NOMO-1 treated with DMSO at 0.1 percent for 48 hours (cell line): ENCODE data around the gene ERICH6B.

Experiments
- DNase-seq: peaks from one replicate; lab custom pipeline; 2025; ENCODE audit not compliant: unreplicated experiment; lab: John Stamatoyannopoulos, UW

ERICH6B gene

DNA sequence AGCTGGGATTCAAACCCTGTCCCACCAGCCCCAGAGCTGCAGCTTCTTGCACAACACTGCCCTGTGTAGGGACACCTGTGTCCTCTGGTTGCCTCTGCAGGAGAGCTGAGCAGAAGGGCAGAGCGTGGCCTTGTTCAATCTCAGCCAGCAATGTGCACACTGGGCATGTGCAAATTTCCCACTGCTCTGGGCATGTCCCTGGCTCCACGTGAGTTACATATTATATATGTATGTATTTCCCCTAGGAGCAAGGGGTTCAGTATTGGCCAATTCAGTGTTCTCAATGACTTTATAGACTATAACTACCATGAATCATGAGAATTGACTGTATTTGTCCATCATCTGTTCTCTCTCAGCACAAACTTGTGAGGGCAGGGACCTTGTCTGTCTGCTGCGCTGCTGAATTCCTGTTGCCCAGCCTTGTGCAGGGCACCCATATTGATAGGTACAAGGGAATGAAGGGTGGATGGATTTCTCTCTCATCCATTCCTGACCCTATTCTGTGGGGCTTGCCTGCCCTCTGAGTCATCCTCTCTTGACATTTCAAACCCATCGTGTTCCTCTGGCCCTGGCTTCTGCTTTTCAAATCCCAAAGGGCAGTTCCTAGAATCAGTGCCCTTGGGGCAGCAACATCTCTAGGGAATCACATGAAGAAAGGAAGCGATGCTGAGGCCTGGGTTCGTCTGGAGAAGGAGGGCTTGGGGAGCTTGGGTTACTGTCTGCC lies 69.7 kb downstream of the ERICH6B start:
- no peak for DNase-seq

GRCh38 chr13:45544520-45544919 lies 71.0 kb downstream of the ERICH6B start:
- no peak for DNase-seq

GRCh38 chr13:45542878-45543277 lies 72.7 kb downstream of the ERICH6B start:
- DNase-seq = no peak

DNA sequence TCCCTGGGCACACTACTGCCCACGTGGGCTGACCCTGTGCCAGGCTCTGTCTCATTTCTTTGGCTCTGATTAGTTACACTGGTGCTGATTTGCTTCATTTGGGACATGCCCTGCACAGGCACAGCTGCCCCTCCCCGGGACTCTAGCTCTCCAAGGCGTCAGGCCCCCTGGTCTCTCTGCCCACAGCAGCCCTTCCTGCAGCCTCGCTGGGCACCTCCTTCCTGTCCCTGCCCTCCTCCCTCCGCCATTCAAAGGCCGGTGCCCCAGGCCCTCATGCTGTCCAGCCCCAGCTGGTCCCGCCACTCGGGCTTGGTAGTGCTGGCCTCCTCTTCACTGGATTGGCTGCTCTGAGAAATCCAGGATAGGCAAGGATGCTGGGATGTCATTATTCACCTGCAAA lies 73.1 kb downstream of the ERICH6B start:
- DNase-seq = no peak

DNA sequence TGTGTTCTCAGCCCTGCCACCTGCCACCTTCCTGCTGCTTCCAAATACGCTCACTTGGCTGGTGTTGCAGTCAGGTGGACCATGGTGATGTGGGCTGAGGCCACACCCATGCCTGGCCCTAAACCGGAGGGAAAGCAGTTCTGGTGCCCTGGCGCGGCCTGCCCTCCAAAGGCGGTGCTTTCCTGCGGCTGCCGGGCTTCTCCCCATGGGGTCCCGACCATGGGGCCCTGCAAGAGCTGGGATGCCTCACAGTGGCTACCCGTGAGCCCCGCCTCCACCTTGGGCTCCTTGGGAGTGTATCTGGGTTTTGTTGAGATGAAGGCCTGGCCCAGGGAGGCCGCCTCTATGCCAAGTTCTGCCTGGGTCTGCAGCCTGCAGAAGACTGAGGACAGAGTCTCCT lies 73.7 kb downstream of the ERICH6B start:
- DNase-seq = no peak

- DNase-seq = no peak
Measured at GRCh38 chr13:45540864-45541263, 74.7 kb downstream of the ERICH6B start.

GRCh38 chr13:45540195-45540594 lies 75.3 kb downstream of the ERICH6B start:
- no peak for DNase-seq

DNA sequence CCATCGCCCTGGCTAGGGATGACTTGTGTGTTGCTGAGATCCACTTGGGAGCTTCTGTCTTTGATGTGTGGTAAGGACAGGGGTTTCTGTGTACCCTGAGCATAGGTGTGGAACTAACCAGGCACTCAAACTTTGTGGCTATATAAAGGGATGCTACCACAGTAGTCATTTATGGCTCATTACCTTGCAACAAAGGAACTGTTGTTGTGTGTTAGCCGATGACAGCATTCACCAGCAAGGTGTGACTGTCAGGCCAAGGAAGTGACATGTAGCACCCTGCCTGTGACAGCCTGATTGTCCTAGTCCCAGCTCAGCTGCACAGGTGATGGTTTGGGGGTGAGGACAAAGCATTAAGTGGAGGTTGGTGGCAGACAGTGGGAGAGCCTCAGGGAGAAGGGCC lies 77.2 kb downstream of the ERICH6B start:
- no peak for DNase-seq

GRCh38 chr13:45537516-45537915 lies 78.0 kb downstream of the ERICH6B start:
- DNase-seq = no peak

- no peak for DNase-seq
Measured at GRCh38 chr13:45536224-45536623, 79.3 kb downstream of the ERICH6B start.

DNA sequence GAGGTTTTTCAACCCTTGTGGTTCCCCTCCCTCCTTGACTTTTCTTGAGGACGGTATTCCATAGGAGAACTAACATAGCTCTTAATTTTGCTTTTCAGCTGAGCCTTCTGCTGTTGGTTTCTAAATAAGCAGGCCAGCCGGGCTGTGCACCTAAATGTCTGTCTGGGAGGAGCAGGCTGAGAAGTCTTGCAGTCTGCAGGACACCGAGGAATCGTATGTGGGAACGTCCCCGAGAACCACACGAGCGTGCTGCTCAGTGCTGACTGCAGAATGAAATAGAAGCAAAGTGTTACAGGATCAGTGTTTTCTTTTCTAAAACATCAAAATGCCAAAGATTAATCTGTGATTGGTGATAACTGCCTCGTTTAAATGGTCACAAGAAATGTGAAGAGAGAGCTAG lies 80.9 kb downstream of the ERICH6B start:
- DNase-seq = no peak

DNA sequence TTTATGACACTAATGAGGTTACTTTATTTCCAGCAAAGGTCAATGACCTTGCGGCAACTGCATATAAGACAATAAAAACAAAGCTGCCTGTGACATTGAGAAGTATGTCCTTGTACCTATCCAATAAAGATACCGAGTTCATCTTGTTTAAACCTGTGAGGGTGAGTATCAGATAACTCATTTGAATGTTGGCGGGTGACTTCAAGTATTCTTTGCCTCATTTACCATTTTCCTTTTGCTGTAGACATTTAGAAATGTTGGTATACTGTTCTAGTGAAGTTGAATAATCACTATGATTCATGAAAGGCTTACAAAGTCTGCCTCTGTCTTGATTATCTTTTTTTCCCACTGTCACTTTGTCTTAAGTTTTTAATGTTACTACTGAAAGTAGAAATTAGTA lies 85.8 kb downstream of the ERICH6B start:
- no peak for DNase-seq

GRCh38 chr13:45527699-45528462 lies 87.7 kb downstream of the ERICH6B start:
- no peak for DNase-seq

GRCh38 chr13:45522571-45522970 lies 93.0 kb downstream of the ERICH6B start:
- DNase-seq = no peak

DNA sequence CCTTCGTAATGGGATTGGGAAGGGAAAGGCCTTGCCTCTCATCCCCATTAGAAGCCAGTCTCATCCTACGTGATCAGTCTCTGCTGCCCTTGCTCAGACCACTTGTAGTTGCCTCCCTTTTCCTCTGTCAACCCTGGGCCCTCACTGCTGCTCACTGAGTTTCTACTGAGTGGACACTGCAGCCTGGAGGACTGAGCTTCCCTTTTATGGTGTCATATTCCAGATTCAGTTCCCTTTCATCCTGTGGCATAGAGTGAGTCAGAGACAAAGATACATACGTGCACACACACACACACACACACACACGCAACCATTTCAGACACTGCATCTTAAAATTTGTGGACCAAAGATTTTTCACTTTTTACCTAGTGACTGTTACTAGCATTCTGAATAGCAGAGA lies 94.2 kb downstream of the ERICH6B start:
- DNase-seq = peak; percentile 85

- DNase-seq = peak; percentile 73
Measured at GRCh38 chr13:45519493-45519892, 96.0 kb downstream of the ERICH6B start.

GRCh38 chr13:45518525-45519245 lies 96.9 kb downstream of the ERICH6B start:
- no peak for DNase-seq

DNA sequence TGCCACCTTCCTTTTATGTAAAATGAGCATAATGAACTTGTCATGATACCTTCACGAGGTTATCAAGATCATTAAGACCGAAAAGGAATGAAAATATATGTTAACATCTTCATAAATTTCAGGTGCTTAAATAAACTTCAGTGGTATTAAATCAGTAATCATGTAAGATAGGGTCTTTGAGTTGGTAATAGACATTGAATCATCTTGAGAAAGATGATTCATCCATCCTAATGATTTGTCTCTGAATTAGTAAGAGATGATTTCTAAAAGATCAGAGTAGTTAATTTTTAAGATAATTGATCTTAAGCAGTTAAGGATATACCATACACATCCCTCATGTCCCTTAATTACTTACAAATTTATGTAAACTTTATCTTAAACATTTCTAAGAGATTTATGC lies 98.8 kb downstream of the ERICH6B start:
- no peak for DNase-seq

- DNase-seq = no peak
Measured at GRCh38 chr13:45512098-45512496, 103.4 kb downstream of the ERICH6B start.

GRCh38 chr13:45511310-45512097 lies 104.0 kb downstream of the ERICH6B start:
- DNase-seq = peak; percentile 63

DNA sequence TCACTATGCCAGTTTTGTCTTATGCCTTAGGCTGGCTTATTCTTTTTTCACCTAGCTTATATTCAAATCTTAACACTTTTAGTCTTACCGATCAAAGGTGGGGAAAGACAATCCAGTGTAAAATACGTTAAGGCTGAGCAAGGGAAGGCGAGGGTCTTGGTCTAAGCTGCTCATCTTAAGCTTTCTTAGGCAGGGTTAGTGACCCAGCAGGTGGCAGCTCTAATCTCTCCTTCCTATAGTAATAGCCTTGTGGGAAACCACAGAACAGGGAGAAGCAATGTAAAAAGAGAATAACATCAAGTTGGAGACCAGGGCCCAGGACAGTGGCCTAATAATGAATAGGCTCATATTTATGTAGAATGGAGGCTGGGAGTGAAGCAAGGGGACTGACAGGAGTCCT lies 104.9 kb downstream of the ERICH6B start:
- no peak for DNase-seq
